GM12878 (cell line): ENCODE measurements around the gene CAV2. TPM values are rescaled to one million over a fixed set of nuclear protein-coding genes. Genes with fewer than 3 reads are reported as not detected.

ENCODE experiments used
- ATAC-seq: fragments of 200-7000 bp; cut with Tn5 transposase; 3 replicates; pipeline ENCODE4 v1.9.1; 2020; ENCODE audit warnings: mild to moderate bottlenecking, moderate library complexity
- BruUV-seq: library from RNA; stranded (reverse); fragments of 400-500 nt; replicated peaks from 2 replicates; lab custom pipeline; 2021; lab: Mats Ljungman, UMichigan
- CTCF ChIA-PET: fragments of 300-600 bp; sonication (Branson Sonifier 250); formaldehyde crosslinking; extraction: SDS; loops from one replicate; lab custom pipeline; 2021; ENCODE audit warnings: inconsistent platforms; lab: Yijun Ruan, JAX
- POLR2A ChIA-PET: fragments of 350-600 bp; formaldehyde crosslinking; extraction: SDS; loops from one replicate; lab custom pipeline; 2021; ENCODE audit warnings: inconsistent platforms; lab: Charles Lee
- RAD21 ChIA-PET: fragments of 300-600 bp; sonication (Branson Sonifier 250); formaldehyde crosslinking; loops from one replicate; lab custom pipeline; 2023; ENCODE audit warnings: antibody characterized with exemption; ENCODE audit not compliant: unreplicated experiment; lab: Charles Lee
- SMC1A ChIA-PET: fragments of 300-600 bp; sonication (Branson Sonifier 250); formaldehyde crosslinking; loops from one replicate; lab custom pipeline; 2023; ENCODE audit not compliant: unreplicated experiment, uncharacterized antibody; lab: Charles Lee
- DNase-seq: peaks from one replicate; pipeline ENCODE4 v3.0.0-alpha.2; 2011; ENCODE audit warnings: low read depth, low spot score
- FAIRE-seq: peaks from 3 replicates; lab custom pipeline; 2011; peaks lifted over from hg19 to GRCh38; lab: Jason Lieb, UNC
- H2AFZ ChIP-seq: 2 replicates; pipeline ENCODE4 v1.6.0; 2011; ENCODE audit warnings: low read depth, low read length, control low read depth; ENCODE audit not compliant: control insufficient read depth
- H3K27ac ChIP-seq: 2 replicates; pipeline ENCODE4 v1.5.1; 2011; ENCODE audit warnings: control low read depth; ENCODE audit not compliant: control insufficient read depth, insufficient read depth
- H3K27me3 ChIP-seq, 2 experiments: replicated peaks in 1 of 2; 2 replicates each; pipeline versions ENCODE4 v1.6.0 to v1.6.1; 2011; ENCODE audit warnings: low read length in 1 of 2; ENCODE audit not compliant: control insufficient read depth in 2 of 2, insufficient read depth in 2 of 2
- H3K36me3 ChIP-seq, 2 experiments: 2 replicates each; pipeline ENCODE4 v1.5.1; 2011; ENCODE audit warnings: low read length in 1 of 2; ENCODE audit not compliant: control insufficient read depth in 2 of 2, insufficient read depth in 2 of 2
- H3K4me1 ChIP-seq: 2 replicates; pipeline ENCODE4 v1.6.1; 2011; ENCODE audit warnings: mild to moderate bottlenecking, low read length, moderate library complexity, mixed read lengths; ENCODE audit not compliant: control insufficient read depth, insufficient read depth
- H3K4me2 ChIP-seq: 2 replicates; pipeline ENCODE4 v1.6.0; 2011; ENCODE audit warnings: control low read depth; ENCODE audit not compliant: control insufficient read depth, insufficient read depth
- H3K4me3 ChIP-seq: fragments of 200-600 bp; sonication (generic); 2 replicates; pipeline ENCODE4 v1.5.1; 2016
- H3K79me2 ChIP-seq: 2 replicates; pipeline ENCODE4 v1.6.0; 2011; ENCODE audit warnings: low read length; ENCODE audit not compliant: control insufficient read depth, insufficient read depth
- H3K9ac ChIP-seq: 2 replicates; pipeline ENCODE4 v1.8.0; 2011; ENCODE audit warnings: low read length, control low read depth, mixed read lengths; ENCODE audit not compliant: control insufficient read depth, insufficient read depth
- H3K9me3 ChIP-seq: replicated peaks from 3 replicates; pipeline ENCODE4 v1.5.1; 2011; ENCODE audit warnings: mild to moderate bottlenecking, low read length; ENCODE audit not compliant: control insufficient read depth, insufficient read depth
- H4K20me1 ChIP-seq: 2 replicates; pipeline ENCODE4 v1.6.0; 2011; ENCODE audit not compliant: control insufficient read depth, insufficient read depth
- BCL11A ChIP-seq: IDR thresholded peaks from 2 replicates; pipeline ENCODE4 v1.6.1; 2011; ENCODE audit warnings: low read depth, low read length
- BMI1 ChIP-seq: fragments of 450-650 bp; IDR thresholded peaks from 2 replicates; pipeline ENCODE4 v1.6.1; 2016; ENCODE audit warnings: mild to moderate bottlenecking, moderate library complexity, borderline replicate concordance
- E2F4 ChIP-seq: IDR thresholded peaks from 2 replicates; pipeline ENCODE4 v1.6.1; 2012; ENCODE audit warnings: low read depth, low read length, improper control_type of control experiment
- EZH2 ChIP-seq: IDR thresholded peaks from 2 replicates; pipeline ENCODE4 v1.6.1; 2012; ENCODE audit warnings: low read depth, mild to moderate bottlenecking, control low read depth, inconsistent platforms, low read length, borderline replicate concordance; ENCODE audit not compliant: control insufficient read depth
- IKZF1 ChIP-seq: fragments of 450-650 bp; conservative IDR thresholded peaks from 2 replicates; pipeline ENCODE4 v1.6.1; 2017; ENCODE audit warnings: antibody characterized with exemption, mild to moderate bottlenecking
- IRF4 ChIP-seq: IDR thresholded peaks from 2 replicates; pipeline ENCODE4 v1.6.1; 2011; ENCODE audit warnings: low read depth, low read length
- MTA3 ChIP-seq: IDR thresholded peaks from 2 replicates; pipeline ENCODE4 v1.6.1; 2012; ENCODE audit warnings: low read length, inconsistent platforms, borderline replicate concordance
- MXI1 ChIP-seq: fragments of 150-350 bp; IDR thresholded peaks from 2 replicates; pipeline ENCODE4 v1.6.1; 2011; ENCODE audit warnings: low read depth, mild to moderate bottlenecking, inconsistent platforms, low read length, improper control_type of control experiment
- NFIC ChIP-seq: IDR thresholded peaks from 2 replicates; pipeline ENCODE4 v1.6.1; 2012; ENCODE audit warnings: low read depth, mild to moderate bottlenecking, inconsistent platforms, low read length, moderate library complexity
- NR2C1 ChIP-seq: fragments of 450-650 bp; IDR thresholded peaks from 2 replicates; pipeline ENCODE4 v1.6.1; 2017; ENCODE audit warnings: antibody characterized with exemption, mild to moderate bottlenecking, moderate library complexity
- RUNX3 ChIP-seq: IDR thresholded peaks from 2 replicates; pipeline ENCODE4 v1.6.1; 2012; ENCODE audit warnings: low read length, inconsistent platforms
- SMAD1 ChIP-seq: fragments of 450-650 bp; IDR thresholded peaks from 2 replicates; pipeline ENCODE4 v1.6.1; 2018; ENCODE audit warnings: mild to moderate bottlenecking, low read depth; ENCODE audit not compliant: partially characterized antibody
- SPI1 ChIP-seq: IDR thresholded peaks from 2 replicates; pipeline ENCODE4 v1.6.1; 2011; ENCODE audit warnings: low read depth, mild to moderate bottlenecking, low read length, moderate library complexity, borderline replicate concordance; ENCODE audit not compliant: insufficient read depth
- ZNF274 ChIP-seq: IDR thresholded peaks from one replicate; pipeline ENCODE4 v1.8.0; 2011; ENCODE audit not compliant: insufficient read length, insufficient read depth
- ZNF592 ChIP-seq: fragments of 450-650 bp; IDR thresholded peaks from 2 replicates; pipeline ENCODE4 v1.6.1; 2017; ENCODE audit warnings: mild to moderate bottlenecking, moderate library complexity
- ZNF687 ChIP-seq: fragments of 450-650 bp; IDR thresholded peaks from 2 replicates; pipeline ENCODE4 v1.6.1; 2017; ENCODE audit warnings: mild to moderate bottlenecking, moderate library complexity
- WGBS: methylation state at CpG from one replicate; pipeline ENCODE4 v1.1.6; 2016; ENCODE audit warnings: low lambda C conversion rate; ENCODE audit not compliant: insufficient replicate concordance, insufficient coverage; ENCODE audit errors: missing lambda C conversion rate; 5-methylcytosine and 5-hydroxymethylcytosine counted together
- in situ Hi-C: fragments of 300-500 bp; cut with MboI; formaldehyde crosslinking; loops from 9 replicates; pipeline ENCODE4 v1.14.3; 2018; ENCODE audit warnings: mixed read lengths
- intact Hi-C: fragments of 100-400 bp; cut with micrococcal nuclease; formaldehyde crosslinking; loops from one replicate; pipeline ENCODE4 v1.14.2; 2022; ENCODE audit not compliant: unreplicated experiment
- polyA plus RNA-seq, 11 experiments: library from polyadenylated mRNA; depleted of rRNA in 4 of 11; unstranded in 6 of 11; stranded (reverse) in 5 of 11; fragments of >200 nt; fragmentation: Nextera tagmentation in 4 of 11; fragmentation: Illumina TruSeq in 1 of 11; extraction: Ambion mirVana in 4 of 11; extraction: Trizol in 1 of 11; gene quantifications; 1 replicate in 1 of 11; 2 replicates in 10 of 11; pipeline versions ENCODE4 v1.2.1 to v1.2.3, GENCODE V29; 2011 to 2016; ENCODE audit warnings: inconsistent platforms in 2 of 11, missing spikeins in 2 of 11, low read depth in 1 of 11
- total RNA-seq, 4 experiments: library from RNA; depleted of rRNA in 3 of 4; stranded (reverse); fragments of >200 nt in 3 of 4; fragmentation: Illumina TruSeq in 1 of 4; extraction: Trizol in 1 of 4; gene quantifications; 2 replicates each; pipeline versions ENCODE4 v1.2.1 to v1.2.3, GENCODE V29; 2013 to 2021

The CAV2 gene
- total and polyA plus RNA-seq, 10 of the 15 experiments (the other 5 are each of a cell fraction or from before 2014, with no cell fraction given), result 0.77 to 11.4 (median 2.5) TPM

GRCh38 chr7:116524221-116524608 is 24.7 kb downstream of the CAV2 start:
- Histone ChIP-seq H3K4me3 (no peak overlapping the region), H3K36me3 (no peaks in the 10 kb centered on the region), H3K27me3 (0 out of 4 replicates have a peak, but pooled peaks cover 0 to 3% of the 10 kb centered on the region in 2 experiments), H3K9ac (no peak overlapping the region), H3K79me2 (no peaks in the 10 kb centered on the region), H4K20me1 (no peaks in the 10 kb centered on the region), H3K27ac (no peak overlapping the region), H3K9me3 (no peaks in the 10 kb centered on the region), H3K4me1 (peaks cover 13% of the 10 kb centered on the region), H3K4me2 (no peak overlapping the region; the same call in 1 of the 2 replicates), H2AFZ (no peak overlapping the region)
- intact Hi-C loops (no loop called here), in situ Hi-C loops (no loop called here)
- CTCF ChIA-PET, result interaction anchor here (1.0 kb wide), 1 partner anchor 9 kb away, joined by 4 read pairs; no protein-coding TSS in a partner anchor
- ATAC-seq, result no peak
- RAD21 ChIA-PET, result no interaction called here
- TF ChIP-seq ZNF687 (no peak), RUNX3 (no peak), NR2C1 (no peak), IKZF1 (no peak), ZNF592 (no peak), MXI1 (no peak), MTA3 (no peak), SPI1 (no peak), NFIC (no peak), SMAD1 (no peak), EZH2 (no peak), BCL11A (no peak), E2F4 (no peak), BMI1 (no peak), IRF4 (no peak), ZNF274 (no peak)
- FAIRE-seq, result no peak
- no peak for DNase-seq
- no TSS peak for BruUV-seq
- SMC1A ChIA-PET, result interaction anchor here (0.9 to 1.5 kb wide), 3 partner anchors 61 to 344 kb away, joined by 3 to 4 read pairs (median 4); no protein-coding TSS in a partner anchor
- POLR2A ChIA-PET, result no interaction called here
- WGBS, result 29% methylated on average over 10 of the region's 10 CpGs
